ENCODE measurements around the gene RYR1.

RYR1 gene

DNA sequence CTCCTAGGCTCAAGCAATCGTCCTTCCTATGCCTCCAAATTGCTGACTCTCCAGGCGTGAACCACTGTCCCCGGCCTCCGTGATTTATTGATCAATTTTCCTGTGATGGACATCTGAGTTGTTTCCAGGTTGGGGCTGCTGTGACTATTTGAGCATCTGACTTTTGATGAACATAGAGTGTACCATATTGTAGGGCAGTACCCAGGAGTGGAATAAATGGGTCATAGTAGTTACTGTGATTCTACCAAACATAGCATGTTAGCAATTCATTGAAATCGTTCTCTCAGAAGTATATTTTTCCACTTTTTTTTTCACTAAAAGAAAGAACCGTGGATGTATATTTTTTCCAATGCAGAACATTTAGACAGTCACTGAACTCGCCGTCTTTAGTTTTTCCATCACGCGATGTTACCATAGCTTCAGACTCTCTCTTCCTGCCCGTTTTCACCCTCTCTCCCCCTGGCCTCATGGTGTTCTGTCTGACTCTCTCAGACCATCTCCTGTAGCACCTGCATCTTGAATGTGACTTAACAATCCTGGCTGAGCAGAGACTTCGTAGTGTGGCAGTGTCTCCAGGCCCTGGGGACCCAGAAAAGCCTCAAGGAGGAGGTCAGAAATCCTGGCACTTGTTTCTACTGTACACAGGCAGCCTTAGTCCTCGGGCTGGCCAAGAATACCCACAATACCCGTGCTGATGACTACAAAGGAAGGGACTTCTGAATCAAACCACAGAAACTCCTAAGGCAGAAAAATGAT, 4.3 kb upstream of the RYR1 start:
- DNase-seq = no peak

DNA sequence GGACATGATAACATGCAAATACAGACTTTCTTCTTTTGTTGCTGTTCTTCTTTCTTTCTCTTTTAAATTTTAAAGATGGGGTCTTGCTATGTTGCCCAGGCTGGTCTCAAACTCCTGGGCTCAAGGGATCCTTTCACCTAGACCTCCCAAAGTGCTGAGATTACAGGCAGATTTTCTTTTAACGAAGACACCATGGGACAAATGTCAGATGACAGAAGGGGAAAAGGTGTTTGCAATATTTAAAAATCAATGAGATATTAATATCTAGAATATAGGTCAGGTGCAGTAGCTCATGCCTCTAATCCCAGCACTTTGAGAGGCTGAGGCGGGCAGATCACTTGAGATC, 3.7 kb upstream of the RYR1 start:
- DNase-seq = no peak

DNA sequence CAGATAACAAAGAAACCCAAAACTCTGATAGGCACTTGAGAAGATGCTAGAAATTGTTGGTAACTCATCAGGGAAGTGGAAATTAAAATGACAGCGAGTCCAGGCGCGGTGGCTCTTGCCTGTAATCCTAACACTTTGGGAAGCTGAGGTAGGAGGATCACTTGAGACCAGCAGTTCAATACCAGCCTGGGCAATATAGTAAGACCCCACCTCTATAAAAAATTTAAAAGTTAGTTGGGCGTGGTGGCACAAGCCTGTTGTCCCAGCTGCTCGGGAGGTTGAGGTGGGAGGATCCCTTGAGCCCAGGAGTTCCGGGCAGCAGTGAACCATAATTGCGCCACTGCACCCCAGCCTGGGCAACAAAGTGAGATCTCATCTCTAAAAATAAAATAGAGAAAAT, 2.6 kb upstream of the RYR1 start:
- no peak for DNase-seq

DNA sequence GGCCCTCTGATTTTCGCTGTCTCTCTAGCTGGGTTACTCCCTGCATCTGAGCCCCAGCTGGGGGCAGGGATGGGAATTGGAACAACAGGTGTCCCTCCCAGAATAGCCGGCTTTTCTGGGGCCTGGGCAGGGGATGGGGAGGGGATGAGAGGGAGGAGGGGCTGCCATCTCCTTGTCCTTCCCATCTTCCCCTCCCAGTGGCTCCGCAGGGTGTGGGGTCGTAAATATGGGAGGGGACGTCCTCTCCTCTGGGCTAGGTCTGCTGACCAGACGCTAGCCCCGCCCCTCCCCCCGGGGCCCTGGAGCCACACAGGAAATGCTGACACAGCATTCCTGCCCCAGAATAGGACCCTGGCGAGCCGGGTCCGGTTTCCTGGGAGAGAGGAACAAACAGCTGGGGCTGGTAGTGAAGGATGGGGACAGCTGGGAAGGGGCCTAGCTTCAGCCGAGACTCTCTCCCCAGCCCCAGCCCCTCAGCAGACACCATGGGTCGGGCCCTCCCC, 1.1 kb downstream of the RYR1 start:
- DNase-seq = no peak

DNA sequence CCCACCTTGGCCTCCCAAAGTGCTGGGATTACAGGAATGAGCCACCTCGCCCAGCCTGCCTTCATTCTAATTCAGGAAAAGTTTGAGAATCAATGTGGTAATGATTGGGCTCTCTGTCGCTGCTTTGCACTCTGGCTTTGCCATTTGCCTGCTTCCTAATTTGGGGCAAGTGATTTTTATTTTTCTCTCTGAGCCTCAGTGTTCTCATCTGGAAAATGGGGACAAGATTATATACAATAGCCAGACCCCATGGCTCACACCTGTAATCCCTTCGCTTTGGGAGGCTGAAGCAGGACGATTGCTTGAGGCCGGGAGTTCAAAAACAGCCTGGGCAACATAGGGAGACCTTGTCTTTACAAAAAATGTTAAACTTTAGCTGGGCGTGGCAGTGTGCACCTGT, 3.8 kb downstream of the RYR1 start:
- no peak for DNase-seq

DNA sequence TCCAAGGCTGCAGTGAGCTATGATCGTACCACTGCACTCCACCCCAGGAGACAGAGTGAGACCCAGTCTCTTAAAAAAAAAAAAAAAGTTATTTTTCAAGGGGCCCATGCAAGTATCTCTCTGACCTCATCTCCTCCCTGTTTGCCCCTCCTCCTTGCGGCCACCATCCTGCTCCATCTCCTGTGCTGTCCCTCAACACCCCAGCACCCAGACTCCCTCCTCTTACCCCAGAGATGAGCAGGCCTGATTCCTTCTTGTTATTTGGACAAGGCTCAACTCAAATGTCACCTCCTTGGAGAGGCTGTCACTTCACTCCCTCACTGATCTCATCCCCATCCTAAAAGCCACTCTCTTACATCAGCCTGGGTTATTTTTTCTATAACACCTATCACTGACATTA, 4.4 kb downstream of the RYR1 start:
- DNase-seq = no peak

DNA sequence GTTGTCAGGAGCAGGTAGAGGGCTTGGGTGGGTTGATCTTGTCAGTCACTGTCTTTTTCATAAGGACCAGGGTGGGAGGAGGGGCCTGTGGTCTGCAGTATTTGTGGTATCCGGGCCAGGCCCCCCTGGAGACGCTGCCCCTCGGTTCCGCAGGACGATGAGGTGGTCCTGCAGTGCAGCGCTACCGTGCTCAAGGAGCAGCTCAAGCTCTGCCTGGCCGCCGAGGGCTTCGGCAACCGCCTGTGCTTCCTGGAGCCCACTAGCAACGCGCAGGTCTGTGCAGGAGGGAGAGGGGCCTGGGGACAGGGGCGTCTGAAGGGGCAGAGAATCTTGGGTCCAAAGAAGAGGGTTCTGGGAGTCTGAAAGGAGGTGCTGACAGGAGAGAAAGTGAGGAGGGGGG, 7.1 kb downstream of the RYR1 start:
- no peak for DNase-seq

DNA sequence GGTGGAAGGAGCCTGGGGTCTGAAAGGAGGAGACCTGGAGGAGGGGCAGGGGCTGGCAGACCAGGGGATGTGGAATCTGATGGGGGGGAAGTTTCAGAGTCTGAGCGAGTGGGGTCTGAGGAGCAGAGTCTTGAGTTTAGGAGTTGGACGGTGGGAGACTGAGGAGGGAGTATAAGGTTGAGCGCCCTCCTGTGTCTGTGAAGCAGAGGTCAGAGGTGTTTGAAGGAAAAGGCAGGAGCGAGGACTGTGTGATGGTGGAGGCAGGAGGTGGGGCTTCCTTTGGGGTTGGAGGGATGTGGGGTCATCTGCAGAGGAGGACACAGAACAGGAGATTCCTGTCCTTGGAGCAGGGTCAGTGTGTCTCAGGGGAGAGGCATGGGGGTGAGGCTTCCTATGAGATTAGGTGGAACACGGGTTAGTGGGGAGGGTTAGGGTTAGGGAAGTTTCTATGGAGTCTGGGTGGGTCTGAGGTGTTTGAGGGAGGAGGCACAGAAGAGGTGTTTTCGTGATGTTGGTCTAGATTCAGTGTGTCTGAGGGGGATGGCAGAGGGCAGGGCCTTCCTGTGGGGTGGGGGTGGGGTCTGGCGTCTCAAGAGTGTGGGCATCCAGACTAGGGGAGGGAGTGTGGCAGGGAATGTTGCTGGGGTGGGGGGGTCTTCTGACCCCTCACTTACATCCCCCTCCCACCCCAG, 8.3 kb downstream of the RYR1 start:
- DNase-seq = no peak

DNA sequence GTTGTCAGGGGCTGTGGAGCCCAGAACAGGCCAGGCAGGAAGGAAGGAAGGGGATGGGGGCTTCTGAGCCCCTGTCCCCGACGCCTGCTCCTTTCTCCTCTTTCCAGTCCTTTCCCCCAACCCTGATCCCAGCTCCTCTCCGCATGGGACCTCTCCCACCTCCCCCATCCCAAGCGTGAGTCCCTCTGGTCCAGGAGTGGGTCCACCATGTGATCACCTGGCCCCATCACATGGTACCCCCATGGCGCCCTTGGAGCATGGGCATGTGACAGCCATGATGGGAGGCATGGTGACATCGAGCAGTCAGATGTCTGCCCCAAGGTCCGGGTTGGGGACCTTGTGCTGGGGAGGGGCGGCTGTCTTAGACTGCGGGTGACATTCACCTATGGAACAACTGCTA, 9.2 kb downstream of the RYR1 start:
- no peak for DNase-seq

DNA sequence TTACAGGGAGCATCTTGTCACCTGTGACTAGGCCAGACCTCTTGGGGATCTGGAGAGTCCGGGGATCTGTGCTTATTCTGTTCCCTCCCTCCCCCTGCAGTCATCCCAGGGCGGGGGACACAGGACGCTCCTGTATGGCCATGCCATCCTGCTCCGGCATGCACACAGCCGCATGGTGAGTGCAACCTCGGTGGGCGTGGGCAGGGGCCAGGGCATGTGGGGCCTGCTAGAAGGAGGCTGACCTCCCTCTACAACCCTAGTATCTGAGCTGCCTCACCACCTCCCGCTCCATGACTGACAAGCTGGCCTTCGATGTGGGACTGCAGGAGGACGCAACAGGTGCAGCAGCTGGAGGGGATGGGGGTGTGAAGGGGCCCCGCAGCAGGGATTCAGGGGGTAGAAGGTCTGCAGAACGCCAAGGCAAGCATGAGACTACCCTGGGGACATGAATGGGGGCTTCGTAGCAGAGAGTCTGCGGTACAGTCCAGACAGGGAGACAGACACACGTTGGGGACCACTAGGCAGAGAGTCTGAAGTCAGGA, 10.0 kb downstream of the RYR1 start:
- no peak for DNase-seq

DNA sequence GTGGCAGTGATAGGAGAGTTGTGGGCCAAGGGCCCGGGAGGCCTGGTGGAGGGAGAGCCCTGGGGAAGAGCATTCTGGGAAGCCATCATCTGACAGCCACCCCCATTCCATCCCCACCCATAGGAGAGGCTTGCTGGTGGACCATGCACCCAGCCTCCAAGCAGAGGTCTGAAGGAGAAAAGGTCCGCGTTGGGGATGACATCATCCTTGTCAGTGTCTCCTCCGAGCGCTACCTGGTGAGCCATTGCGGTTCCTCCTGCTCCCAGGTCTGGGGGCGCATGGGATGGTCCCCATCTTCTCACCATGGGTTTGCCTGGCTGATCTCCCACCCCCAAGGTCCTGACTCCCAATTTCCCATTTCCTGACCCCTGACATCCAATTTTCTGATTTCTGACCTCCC, 10.5 kb downstream of the RYR1 start:
- DNase-seq = no peak

DNA sequence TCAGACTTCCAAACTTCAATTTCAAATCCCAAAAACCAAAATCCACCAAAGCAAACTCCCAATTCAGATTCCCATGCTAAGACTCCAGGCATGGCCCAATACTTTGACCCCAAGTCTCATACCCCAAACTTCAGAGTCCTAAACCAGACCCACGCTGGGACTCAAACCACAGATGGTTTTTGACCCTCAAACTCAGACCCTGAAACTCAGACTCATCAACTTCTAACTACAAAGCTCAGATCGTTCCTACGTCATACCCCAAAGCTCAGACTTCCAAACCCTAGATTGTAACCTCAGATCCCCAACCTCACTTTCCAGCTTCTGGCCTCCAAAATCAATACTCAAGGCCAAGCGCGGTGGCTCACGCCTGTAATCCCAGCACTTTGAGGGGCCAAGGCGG, 11.9 kb downstream of the RYR1 start:
- no peak for DNase-seq

DNA sequence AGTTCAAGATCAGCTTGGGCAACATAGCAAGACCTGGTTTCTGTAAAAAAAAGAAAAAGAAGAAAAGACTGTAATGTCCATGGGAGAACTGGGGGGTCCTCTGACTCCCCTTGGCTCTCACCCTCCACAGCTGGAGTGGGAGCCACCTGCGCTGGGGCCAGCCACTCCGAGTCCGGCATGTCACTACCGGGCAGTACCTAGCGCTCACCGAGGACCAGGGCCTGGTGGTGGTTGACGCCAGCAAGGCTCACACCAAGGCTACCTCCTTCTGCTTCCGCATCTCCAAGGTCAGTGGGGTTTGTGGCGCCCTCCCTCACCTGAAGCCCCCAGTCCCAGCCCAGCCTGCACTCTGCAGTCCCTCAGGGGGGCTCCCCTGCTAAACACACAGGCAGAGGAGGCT, 14.7 kb downstream of the RYR1 start:
- DNase-seq = no peak

DNA sequence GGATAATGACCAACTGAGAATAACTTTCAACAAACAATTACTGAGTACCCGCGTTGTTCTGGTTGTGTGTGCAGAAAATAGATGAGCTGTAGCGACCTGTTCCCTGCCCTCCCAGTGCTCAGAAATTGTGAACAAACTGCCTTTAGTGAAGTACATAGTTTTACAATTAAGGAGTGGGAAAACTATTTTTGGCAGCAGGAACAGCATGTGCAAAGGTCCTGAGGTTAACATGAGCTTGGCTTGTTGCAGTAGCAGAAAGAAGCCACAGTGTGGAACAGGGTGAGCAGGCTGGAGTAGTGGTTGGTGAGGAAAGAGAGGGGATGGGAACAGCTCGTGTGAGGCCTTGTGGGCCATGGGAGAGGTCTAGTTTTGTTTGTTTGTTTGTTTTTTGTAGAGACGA, 16.0 kb downstream of the RYR1 start:
- DNase-seq = no peak

DNA sequence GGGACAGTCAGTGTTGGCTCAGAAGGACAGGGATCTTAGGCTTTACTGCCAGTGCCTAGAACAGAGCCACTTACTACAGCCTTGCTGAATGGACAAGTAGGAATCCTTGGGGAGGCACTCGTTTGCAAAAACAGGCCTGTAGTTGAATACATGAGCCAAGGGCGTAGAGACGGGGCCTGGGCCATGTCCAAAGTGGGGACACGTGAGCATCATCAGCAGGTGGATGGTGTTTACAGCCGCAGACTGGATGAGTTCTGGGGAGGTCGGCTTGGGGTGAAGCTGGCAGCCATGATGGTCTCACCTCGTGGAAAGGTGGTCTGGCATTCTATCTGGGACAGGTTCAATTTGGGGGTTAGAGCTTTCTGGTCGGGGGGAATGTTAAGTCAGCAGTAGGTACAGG, 17.5 kb downstream of the RYR1 start:
- DNase-seq = no peak

DNA sequence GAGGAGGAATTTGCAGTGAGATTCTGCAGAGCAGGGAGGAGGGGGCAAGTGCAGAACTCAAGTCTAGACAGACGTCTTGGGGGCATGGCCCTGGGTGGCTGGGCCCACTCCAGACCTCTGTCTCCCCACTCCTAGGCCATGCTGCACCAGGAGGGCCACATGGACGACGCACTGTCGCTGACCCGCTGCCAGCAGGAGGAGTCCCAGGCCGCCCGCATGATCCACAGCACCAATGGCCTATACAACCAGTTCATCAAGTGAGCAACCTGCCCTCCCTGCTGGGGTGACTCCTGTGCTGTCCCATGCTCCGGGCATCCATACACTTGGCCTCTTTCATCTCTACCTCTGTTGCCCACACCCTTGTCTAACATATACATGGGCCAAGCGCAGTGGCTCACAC, 18.1 kb downstream of the RYR1 start:
- DNase-seq = no peak

DNA sequence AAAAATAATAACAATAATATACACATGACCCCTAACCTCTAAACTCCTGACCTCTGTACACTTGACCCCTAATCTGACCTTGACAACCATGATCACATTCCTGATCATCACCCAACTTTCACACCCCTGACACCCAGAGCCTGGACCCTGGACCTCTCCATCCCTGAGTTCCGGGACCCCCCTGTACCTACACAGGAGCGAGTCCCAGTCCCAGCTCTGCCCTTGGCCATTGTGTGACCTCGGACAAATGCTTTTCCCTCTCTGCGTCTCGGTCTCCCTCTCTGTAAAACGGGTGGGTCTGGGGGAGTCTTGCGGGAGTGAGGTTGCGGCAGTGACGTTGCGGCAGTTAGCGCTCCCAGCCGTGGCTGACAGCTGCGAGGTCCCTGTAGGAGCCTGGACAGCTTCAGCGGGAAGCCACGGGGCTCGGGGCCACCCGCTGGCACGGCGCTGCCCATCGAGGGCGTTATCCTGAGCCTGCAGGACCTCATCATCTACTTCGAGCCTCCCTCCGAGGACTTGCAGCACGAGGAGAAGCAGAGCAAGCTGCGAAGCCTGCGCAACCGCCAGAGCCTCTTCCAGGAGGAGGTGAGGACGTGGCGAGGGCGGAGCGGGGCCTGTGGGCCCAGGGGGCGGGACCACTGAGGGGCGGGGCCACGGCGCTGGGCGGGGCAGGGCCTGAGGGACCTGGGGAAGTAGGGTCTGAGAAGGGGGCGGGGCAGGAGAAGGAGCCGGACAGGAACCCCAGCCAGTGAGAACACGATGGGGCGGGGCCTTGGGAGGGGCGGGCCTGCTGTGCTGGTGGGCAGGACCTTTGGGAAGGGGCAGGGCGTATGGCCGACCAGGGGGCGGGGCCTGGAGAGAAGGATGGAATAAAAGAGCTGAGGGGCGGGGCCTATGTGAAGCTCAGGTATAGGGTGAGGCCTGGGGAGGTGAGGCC, 19.2 kb downstream of the RYR1 start:
- DNase-seq = no peak

DNA sequence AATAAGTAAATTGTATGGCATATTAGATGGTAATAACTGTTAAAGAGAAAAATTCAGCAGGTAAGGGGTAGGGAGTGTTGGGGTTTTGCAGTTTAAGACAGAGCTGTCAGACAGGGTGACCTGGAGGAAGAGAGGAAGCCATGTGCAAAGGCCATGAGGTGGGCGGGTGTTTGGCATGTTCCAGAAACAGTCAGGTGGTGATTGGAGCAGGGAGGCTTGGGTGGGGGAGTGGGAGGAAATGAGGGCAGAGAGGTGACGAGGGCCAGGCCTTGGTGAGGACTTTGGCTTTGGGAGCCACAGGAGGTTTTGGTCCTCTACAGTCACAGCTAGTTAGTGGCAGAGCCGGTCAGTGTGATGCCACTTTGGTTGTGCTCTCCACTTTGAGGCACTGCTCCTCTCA, 20.1 kb downstream of the RYR1 start:
- no peak for DNase-seq

DNA sequence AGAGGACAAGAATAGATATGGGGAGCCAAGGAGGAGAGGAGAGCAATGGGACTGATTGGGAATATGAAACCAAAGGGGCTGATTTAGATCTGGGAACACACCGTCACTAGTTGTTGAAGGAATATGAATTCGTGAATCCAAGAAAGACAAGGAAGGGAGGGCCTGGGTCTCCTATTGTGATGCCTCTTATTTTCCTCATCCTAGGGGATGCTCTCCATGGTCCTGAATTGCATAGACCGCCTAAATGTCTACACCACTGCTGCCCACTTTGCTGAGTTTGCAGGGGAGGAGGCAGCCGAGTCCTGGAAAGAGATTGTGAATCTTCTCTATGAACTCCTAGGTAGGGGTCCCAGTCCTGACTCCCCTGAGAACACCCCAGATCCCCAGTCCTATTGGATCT, 21.5 kb downstream of the RYR1 start:
- DNase-seq = no peak

DNA sequence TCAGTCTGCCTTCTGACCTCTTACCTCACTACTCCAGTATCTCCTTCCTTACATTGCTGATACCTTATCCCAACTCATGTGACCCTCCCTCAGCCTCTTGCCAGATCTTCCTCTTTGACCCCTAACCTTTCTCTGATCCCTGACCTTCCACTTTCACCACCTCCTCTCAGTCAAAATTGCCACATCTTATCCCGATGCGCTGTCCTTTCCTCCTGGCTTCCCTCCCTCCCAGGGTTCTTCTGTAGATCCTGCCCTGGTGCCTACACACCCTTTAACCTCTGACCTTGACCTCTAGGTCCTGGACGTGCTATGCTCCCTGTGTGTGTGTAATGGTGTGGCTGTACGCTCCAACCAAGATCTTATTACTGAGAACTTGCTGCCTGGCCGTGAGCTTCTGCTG, 23.7 kb downstream of the RYR1 start:
- no peak for DNase-seq

DNA sequence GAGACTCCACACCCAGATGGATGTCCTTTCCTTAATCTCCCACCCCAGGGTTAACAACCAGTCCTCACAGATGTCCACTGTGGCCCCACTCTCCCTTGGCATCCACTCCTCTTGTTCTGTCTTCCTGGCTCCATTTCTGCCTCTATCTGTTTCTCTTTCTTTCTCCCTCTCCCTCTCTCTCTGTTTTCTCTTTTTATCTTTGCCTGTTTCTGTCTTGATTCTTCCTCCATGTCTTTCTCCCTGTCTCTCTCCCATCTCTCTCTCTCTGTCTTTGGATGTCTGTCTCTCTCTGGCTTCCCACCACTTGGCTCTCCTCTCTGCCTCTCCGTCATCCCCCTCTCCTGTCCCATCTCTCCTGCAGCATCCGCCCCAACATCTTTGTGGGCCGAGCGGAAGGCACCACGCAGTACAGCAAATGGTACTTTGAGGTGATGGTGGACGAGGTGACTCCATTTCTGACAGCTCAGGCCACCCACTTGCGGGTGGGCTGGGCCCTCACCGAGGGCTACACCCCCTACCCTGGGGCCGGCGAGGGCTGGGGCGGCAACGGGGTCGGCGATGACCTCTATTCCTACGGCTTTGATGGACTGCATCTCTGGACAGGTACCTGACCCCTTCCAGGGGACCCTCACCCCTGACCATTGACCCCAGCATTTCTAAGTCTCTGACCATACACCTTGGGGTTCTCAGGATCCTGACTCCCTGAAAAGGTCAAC, 24.4 kb downstream of the RYR1 start:
- no peak for DNase-seq

DNA sequence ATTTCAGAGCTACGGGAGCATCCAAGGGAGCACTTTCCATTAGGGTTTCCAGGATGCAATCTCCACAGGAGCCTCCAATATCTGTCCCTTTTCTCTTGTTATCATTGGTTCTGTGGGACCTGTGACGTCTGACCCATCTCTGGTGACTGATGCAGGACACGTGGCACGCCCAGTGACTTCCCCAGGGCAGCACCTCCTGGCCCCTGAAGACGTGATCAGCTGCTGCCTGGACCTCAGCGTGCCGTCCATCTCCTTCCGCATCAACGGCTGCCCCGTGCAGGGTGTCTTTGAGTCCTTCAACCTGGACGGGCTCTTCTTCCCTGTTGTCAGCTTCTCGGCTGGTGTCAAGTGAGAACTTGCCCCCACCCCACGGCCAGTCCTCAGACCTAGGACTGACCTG, 25.5 kb downstream of the RYR1 start:
- DNase-seq = no peak

DNA sequence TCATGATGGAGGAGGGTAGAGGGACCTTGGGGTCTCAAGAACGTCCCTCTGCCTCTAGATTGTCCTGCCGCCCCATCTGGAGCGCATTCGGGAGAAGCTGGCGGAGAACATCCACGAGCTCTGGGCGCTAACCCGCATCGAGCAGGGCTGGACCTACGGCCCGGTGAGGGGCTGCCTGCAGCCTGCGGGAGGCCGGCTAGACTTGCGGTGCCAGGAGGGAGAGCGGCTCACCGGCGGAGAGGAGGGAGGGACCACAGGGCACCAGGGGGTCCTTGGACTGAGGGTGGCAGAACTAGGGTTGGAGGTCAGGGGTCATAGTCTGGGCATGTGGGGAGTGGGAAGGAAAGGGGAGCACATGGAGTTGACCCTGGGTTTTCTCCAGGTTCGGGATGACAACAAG, 29.9 kb downstream of the RYR1 start:
- no peak for DNase-seq

All from NCI-H226 (cell line).